HG03460 (cell line): ENCODE measurements around the gene AKR1B1.

Source experiments
- ATAC-seq: cut with Tn5 transposase; IDR thresholded peaks from one replicate; pipeline ENCODE4 v1.9.1; 2021; ENCODE audit not compliant: unreplicated experiment

AKR1B1 gene

GRCh38 chr7:134470864-134471263 is 12.0 kb upstream of the AKR1B1 start:
- no peak for ATAC-seq

GRCh38 chr7:134469622-134470021 is 10.7 kb upstream of the AKR1B1 start:
- ATAC-seq, result no peak

GRCh38 chr7:134468475-134468874 is 9.6 kb upstream of the AKR1B1 start:
- ATAC-seq, result no peak

- no peak for ATAC-seq
Measured at GRCh38 chr7:134468054-134468453, 9.2 kb upstream of the AKR1B1 start.

- ATAC-seq, result no peak
Measured at GRCh38 chr7:134465491-134465890, 6.6 kb upstream of the AKR1B1 start.

GRCh38 chr7:134464496-134464895 is 5.6 kb upstream of the AKR1B1 start:
- ATAC-seq, result no peak

GRCh38 chr7:134463751-134464150 is 4.9 kb upstream of the AKR1B1 start:
- ATAC-seq, result no peak

- ATAC-seq, result no peak
Measured at GRCh38 chr7:134462337-134462925, 3.5 kb upstream of the AKR1B1 start.

- ATAC-seq, result no peak
Measured at GRCh38 chr7:134461916-134462315, 3.0 kb upstream of the AKR1B1 start.

GRCh38 chr7:134459981-134460380 is 1.1 kb upstream of the AKR1B1 start:
- no peak for ATAC-seq

- peak; percentile 48 for ATAC-seq
Measured at GRCh38 chr7:134458341-134458805, 527 bp downstream of the AKR1B1 start.

GRCh38 chr7:134457210-134457609 is 1.7 kb downstream of the AKR1B1 start:
- ATAC-seq, result no peak

- no peak for ATAC-seq
Measured at GRCh38 chr7:134454277-134454676, 4.6 kb downstream of the AKR1B1 start.

GRCh38 chr7:134453518-134453917 is 5.4 kb downstream of the AKR1B1 start:
- no peak for ATAC-seq

- no peak for ATAC-seq
Measured at GRCh38 chr7:134452991-134453473, 5.9 kb downstream of the AKR1B1 start.

- ATAC-seq, result no peak
Measured at GRCh38 chr7:134452419-134452838, 6.5 kb downstream of the AKR1B1 start.

GRCh38 chr7:134451656-134452055 is 7.2 kb downstream of the AKR1B1 start:
- ATAC-seq, result no peak

- ATAC-seq, result no peak
Measured at GRCh38 chr7:134450294-134451000, 8.5 kb downstream of the AKR1B1 start.

- ATAC-seq, result no peak
Measured at GRCh38 chr7:134449680-134450079, 9.2 kb downstream of the AKR1B1 start.

- no peak for ATAC-seq
Measured at GRCh38 chr7:134448356-134449229, 10.3 kb downstream of the AKR1B1 start.

GRCh38 chr7:134447383-134447782 is 11.5 kb downstream of the AKR1B1 start:
- no peak for ATAC-seq

- ATAC-seq, result no peak
Measured at GRCh38 chr7:134446923-134447322, 12.0 kb downstream of the AKR1B1 start.
